Sigmoid colon (tissue), 7 donors: ENCODE results near the gene SRGN. TPM values are rescaled to one million over a fixed set of nuclear protein-coding genes. Genes with fewer than 3 reads are reported as not detected.

ENCODE experiments used
- DNase-seq: peaks from one replicate; pipeline ENCODE4 v3.0.0-alpha.2; 2019
- H3K27ac ChIP-seq, 4 donors: fragments of 200-600 bp; sonication (generic); one replicate each; pipeline ENCODE4 v1.5.1; 2016 to 2019; ENCODE audit warnings: mild to moderate bottlenecking in 1 of 4
- H3K27me3 ChIP-seq, 3 donors: fragments of 200-600 bp; sonication (generic); one replicate each; pipeline ENCODE4 v1.5.1; 2019; ENCODE audit warnings: mild to moderate bottlenecking in 1 of 3
- H3K36me3 ChIP-seq, 4 donors: fragments of 200-600 bp; sonication (generic); one replicate each; pipeline ENCODE4 v1.5.1; 2016 to 2019
- H3K4me1 ChIP-seq, 4 donors: fragments of 200-600 bp; sonication (generic); one replicate each; pipeline ENCODE4 v1.5.1; 2017 to 2019
- H3K4me3 ChIP-seq, 4 donors: fragments of 200-600 bp; sonication (generic); one replicate each; pipeline ENCODE4 v1.5.1; 2017 to 2019; ENCODE audit warnings: mild to moderate bottlenecking in 2 of 4, moderate library complexity in 1 of 4
- H3K9me3 ChIP-seq, 4 donors: fragments of 200-600 bp in 3 of 4; sonication (generic) in 3 of 4; one replicate each; pipeline versions ENCODE4 v1.5.1 to v1.6.1; 2013 to 2019
- EP300 ChIP-seq, 4 donors: sonication (generic); formaldehyde crosslinking; IDR thresholded peaks; one replicate each; pipeline ENCODE4 v1.6.1; 2017; ENCODE audit warnings: antibody characterized with exemption in 4 of 4
- POLR2A ChIP-seq, 2 donors: fragments of 450-650 bp; IDR thresholded peaks; one replicate each; pipeline ENCODE4 v1.6.1; 2016; ENCODE audit warnings: antibody characterized with exemption in 2 of 2, mild to moderate bottlenecking in 2 of 2, moderate library complexity in 2 of 2
- POLR2AphosphoS5 ChIP-seq, 4 donors: sonication (generic); formaldehyde crosslinking; IDR thresholded peaks; one replicate each; pipeline ENCODE4 v1.6.1; 2017; ENCODE audit warnings: antibody characterized with exemption in 4 of 4
- WGBS, 2 donors: extraction: QIAGEN DNeasy Blood & Tissue Kit; methylation state at CpG; one replicate each; pipeline ENCODE4 v1.1.7; 2013; 5-methylcytosine and 5-hydroxymethylcytosine counted together
- intact Hi-C: fragments of 100-400 bp; cut with DNase I; formaldehyde crosslinking; loops from one replicate; pipeline ENCODE4 v1.15.1; 2023
- polyA plus RNA-seq, 3 donors: library from polyadenylated mRNA; stranded (reverse); fragments of 200-250 nt; gene quantifications; one replicate each; pipeline ENCODE4 v1.2.3, GENCODE V29; 2013
- total RNA-seq, 4 donors: library from RNA; depleted of rRNA; stranded (reverse); fragments of >200 nt; gene quantifications; one replicate each; pipeline ENCODE4 v1.1.0, GENCODE V29; 2016
- TF ChIP-seq, protein P1 (sequence below), 4 experiments: fragments of 450-650 bp in 3 of 4; fragments of 200-600 bp in 1 of 4; IDR thresholded peaks; one replicate each; pipeline ENCODE4 v1.5.1; 2016 to 2019; ENCODE audit warnings: antibody characterized with exemption in 4 of 4, mild to moderate bottlenecking in 3 of 4, moderate library complexity in 2 of 4
- donor health status: healthy with polysubstance abuse.
- donor health status: Bipolar disorder and iron deficiency.
- donor health status: healthy.

The SRGN gene
- total and polyA plus RNA-seq, 7 donors, result 28.2 to 140 (median 83.5) TPM

DNA sequence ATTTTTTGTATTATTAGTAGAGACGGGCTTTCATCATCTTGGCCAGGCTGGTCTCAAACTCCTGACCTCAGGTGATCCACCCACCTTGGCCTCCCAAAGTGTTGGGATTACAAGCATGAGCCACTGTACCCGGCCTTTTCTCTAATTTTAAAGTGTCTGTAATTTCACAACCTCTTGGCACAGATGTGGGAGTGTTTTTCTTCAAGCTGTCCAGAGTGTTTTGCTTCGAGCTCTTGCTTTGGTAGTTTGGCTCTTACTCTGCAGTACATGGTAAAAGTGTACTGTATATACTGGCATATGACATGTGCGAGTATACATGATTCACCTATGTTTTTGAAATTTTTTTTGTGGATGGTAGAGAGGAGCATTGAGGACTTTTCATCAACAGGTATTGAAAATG, 9.8 kb downstream of the SRGN start:
- Histone ChIP-seq H3K27me3 (no peaks in the 10 kb centered on the region), H3K27ac (no peak overlapping the region), H3K4me1 (no peaks in the 10 kb centered on the region), H3K4me3 (no peak overlapping the region), H3K36me3 (no peaks in the 10 kb centered on the region), H3K9me3 (no peaks in the 10 kb centered on the region)
- intact Hi-C loops, result no loop called here
- WGBS, 2 donors, result 79 to 87% methylated on average over 4 of the region's 4 CpGs
- DNase-seq, result no peak
- TF ChIP-seq, protein P1, sequence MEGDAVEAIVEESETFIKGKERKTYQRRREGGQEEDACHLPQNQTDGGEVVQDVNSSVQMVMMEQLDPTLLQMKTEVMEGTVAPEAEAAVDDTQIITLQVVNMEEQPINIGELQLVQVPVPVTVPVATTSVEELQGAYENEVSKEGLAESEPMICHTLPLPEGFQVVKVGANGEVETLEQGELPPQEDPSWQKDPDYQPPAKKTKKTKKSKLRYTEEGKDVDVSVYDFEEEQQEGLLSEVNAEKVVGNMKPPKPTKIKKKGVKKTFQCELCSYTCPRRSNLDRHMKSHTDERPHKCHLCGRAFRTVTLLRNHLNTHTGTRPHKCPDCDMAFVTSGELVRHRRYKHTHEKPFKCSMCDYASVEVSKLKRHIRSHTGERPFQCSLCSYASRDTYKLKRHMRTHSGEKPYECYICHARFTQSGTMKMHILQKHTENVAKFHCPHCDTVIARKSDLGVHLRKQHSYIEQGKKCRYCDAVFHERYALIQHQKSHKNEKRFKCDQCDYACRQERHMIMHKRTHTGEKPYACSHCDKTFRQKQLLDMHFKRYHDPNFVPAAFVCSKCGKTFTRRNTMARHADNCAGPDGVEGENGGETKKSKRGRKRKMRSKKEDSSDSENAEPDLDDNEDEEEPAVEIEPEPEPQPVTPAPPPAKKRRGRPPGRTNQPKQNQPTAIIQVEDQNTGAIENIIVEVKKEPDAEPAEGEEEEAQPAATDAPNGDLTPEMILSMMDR (IDR thresholded peaks at IDR 0.05), result no peak
- TF ChIP-seq POLR2AphosphoS5 (IDR thresholded peaks at IDR 0.05), result no peak
- TF ChIP-seq EP300 (IDR thresholded peaks at IDR 0.05), result no peak
- no peak for TF ChIP-seq POLR2A (IDR thresholded peaks at IDR 0.05)

DNA sequence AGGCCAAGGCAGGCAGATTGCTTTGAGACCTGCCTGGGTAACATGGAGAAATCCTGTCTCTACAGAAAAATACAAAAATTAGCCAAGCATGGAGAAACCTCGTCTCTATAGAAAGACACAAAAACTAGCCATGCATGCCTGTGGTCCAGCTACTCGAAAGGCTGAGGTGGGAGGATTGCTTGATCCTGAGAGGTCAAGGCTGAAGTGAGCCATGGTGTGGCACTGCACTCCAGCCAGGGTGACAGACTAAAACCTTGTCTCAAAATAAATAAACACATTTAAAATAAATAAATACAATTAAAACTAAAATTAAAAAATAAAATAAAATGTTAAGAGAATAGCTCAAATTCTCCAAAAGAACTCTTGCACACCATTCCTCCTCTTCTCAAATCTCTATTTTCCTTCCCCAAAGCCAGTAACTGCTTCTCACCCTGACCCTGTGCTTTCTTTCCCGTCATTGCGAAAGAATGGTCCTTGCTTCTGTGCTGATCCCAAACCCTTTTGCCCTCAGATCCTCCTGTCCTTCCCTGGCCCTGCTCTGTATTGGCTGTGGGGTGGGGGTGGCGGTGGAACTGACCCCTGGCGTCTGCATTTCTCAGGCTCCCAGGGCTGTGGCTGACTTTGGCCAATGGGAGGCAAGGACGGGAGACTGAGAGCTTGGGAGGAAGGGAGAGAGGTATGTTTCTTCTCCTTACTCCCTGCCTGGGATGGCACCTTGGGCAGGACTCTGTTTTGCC, 12.4 kb downstream of the SRGN start:
- no peaks in the 10 kb centered on the region for H3K27me3 ChIP-seq
- no peak for DNase-seq
- intact Hi-C loops, result no loop called here
- no peak overlapping the region for H3K27ac ChIP-seq
- no peaks in the 10 kb centered on the region for H3K36me3 ChIP-seq
- H3K4me3 ChIP-seq, result no peak overlapping the region
- no peak for TF ChIP-seq POLR2AphosphoS5 (IDR thresholded peaks at IDR 0.05)
- TF ChIP-seq EP300 (IDR thresholded peaks at IDR 0.05), result no peak
- TF ChIP-seq POLR2A (IDR thresholded peaks at IDR 0.05), result no peak
- 57 to 66% methylated on average over 7 of the region's 7 CpGs for WGBS, 2 donors
- H3K4me1 ChIP-seq, result no peaks in the 10 kb centered on the region
- no peaks in the 10 kb centered on the region for H3K9me3 ChIP-seq

DNA sequence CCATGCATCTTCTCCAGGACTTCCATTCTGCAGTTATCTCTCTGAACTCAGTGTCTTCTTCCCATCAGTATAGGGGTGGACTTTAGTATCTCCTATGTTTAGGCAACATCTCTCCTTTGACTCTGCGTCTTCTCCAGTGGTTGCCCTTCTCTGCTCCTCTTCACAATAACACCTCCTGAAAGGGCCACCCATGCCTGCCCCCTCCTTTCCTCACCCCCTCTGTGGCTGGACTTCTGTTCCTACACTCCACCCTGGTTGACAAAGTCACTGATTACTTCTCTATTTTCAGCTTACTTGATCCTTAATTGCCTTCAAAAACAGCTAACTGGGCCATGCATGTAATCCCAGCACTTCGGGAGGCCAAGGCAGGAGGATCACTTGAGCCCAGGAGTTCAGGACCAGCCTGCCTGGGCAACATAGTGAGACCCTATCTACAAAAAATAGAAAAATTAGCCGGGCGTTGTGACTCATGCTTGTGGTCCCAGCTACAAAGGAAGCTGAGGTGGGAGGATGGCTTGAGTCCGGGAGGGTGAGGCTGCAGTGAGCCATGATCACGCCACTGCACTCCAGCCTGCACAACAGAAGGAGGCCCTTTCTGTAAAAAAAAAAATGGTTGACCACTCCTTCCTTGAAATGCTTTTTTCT, 13.7 kb downstream of the SRGN start:
- no peak for DNase-seq
- Histone ChIP-seq H3K36me3 (no peaks in the 10 kb centered on the region), H3K4me1 (no peaks in the 10 kb centered on the region), H3K4me3 (no peak overlapping the region), H3K27me3 (no peaks in the 10 kb centered on the region), H3K27ac (no peak overlapping the region), H3K9me3 (no peaks in the 10 kb centered on the region)
- TF ChIP-seq, protein P1 (IDR thresholded peaks at IDR 0.05), result no peak
- TF ChIP-seq EP300 (IDR thresholded peaks at IDR 0.05), result no peak
- no peak for TF ChIP-seq POLR2AphosphoS5 (IDR thresholded peaks at IDR 0.05)
- no peak for TF ChIP-seq POLR2A (IDR thresholded peaks at IDR 0.05)
- intact Hi-C loops, result no loop called here
- WGBS, 2 donors, result 70 to 76% methylated on average over 6 of the region's 6 CpGs

DNA sequence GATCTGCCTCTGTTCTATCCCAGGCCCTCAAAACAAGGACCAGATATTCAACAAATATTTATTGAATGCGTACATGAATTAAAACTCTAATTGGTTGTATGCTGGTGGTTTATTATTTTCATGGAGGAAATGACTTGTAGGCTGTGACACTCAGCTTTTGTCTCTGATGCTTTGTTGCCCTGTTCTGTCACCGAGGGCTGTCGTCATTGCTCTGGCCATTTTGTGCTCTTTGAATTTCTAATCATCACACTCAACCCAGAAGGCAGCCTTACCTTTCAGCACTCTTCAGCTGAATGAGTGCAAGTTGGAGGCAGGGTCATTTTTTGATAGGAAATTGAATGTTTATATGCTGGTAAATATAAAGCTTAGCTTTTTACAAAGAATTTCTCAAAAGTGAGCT, 14.5 kb downstream of the SRGN start:
- no peak overlapping the region for H3K27ac ChIP-seq
- H3K27me3 ChIP-seq, result no peaks in the 10 kb centered on the region
- no peak overlapping the region for H3K4me3 ChIP-seq
- H3K9me3 ChIP-seq, result no peaks in the 10 kb centered on the region
- H3K36me3 ChIP-seq, result no peaks in the 10 kb centered on the region
- DNase-seq, result no peak
- no peak for TF ChIP-seq POLR2AphosphoS5 (IDR thresholded peaks at IDR 0.05)
- TF ChIP-seq, protein P1 (IDR thresholded peaks at IDR 0.05), result no peak
- TF ChIP-seq POLR2A (IDR thresholded peaks at IDR 0.05), result no peak
- no peak for TF ChIP-seq EP300 (IDR thresholded peaks at IDR 0.05)
- intact Hi-C loops, result no loop called here
- H3K4me1 ChIP-seq, result no peaks in the 10 kb centered on the region
- 85 to 91% methylated on average over 3 of the region's 3 CpGs for WGBS, 2 donors

DNA sequence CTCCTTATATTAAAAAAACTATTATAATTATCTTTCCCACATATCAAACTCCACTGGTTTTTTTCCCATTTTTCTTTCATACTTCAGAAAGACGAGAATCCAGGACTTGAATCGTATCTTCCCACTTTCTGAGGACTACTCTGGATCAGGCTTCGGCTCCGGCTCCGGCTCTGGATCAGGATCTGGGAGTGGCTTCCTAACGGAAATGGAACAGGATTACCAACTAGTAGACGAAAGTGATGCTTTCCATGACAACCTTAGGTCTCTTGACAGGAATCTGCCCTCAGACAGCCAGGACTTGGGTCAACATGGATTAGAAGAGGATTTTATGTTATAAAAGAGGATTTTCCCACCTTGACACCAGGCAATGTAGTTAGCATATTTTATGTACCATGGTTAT, 15.9 kb downstream of the SRGN start:
- H3K9me3 ChIP-seq, result no peaks in the 10 kb centered on the region
- H3K4me1 ChIP-seq, result no peaks in the 10 kb centered on the region
- no peaks in the 10 kb centered on the region for H3K27me3 ChIP-seq
- WGBS, 2 donors, result 77 to 85% methylated on average over 7 of the region's 7 CpGs
- H3K4me3 ChIP-seq, result no peak overlapping the region
- no peak for DNase-seq
- H3K36me3 ChIP-seq, result no peaks in the 10 kb centered on the region
- H3K27ac ChIP-seq, result no peak overlapping the region
- no peak for TF ChIP-seq EP300 (IDR thresholded peaks at IDR 0.05)
- TF ChIP-seq, protein P1 (IDR thresholded peaks at IDR 0.05), result no peak
- TF ChIP-seq POLR2A (IDR thresholded peaks at IDR 0.05), result no peak
- no peak for TF ChIP-seq POLR2AphosphoS5 (IDR thresholded peaks at IDR 0.05)
- intact Hi-C loops, result no loop called here
